OCI-LY1 (cell line): ENCODE measurements around the gene SNX32.

Experiments used
- H2AFZ ChIP-seq: fragments of 200-600 bp; sonication (generic), shearing (Covaris generic); 2 replicates; pipeline ENCODE4 v1.6.0; 2014; ENCODE audit warnings: antibody characterized with exemption, mild to moderate bottlenecking, low read length
- H3F3A ChIP-seq: fragments of 200-600 bp; sonication (generic), shearing (Covaris generic); 2 replicates; pipeline ENCODE4 v1.6.0; 2014; ENCODE audit warnings: mild to moderate bottlenecking, antibody characterized with exemption, low read length, moderate library complexity; ENCODE audit not compliant: insufficient read depth
- H3K27ac ChIP-seq: fragments of 200-600 bp; sonication (generic); 2 replicates; pipeline ENCODE4 v1.5.1; 2014; ENCODE audit warnings: low read length, mixed run types, mild to moderate bottlenecking, low read depth; ENCODE audit not compliant: poor library complexity, severe bottlenecking
- H3K27me3 ChIP-seq: fragments of 200-600 bp; sonication (generic); 2 replicates; pipeline ENCODE4 v1.6.0; 2014; ENCODE audit warnings: antibody characterized with exemption, mild to moderate bottlenecking, low read length, moderate library complexity; ENCODE audit not compliant: insufficient read depth
- H3K36me3 ChIP-seq: fragments of 200-600 bp; sonication (generic); 2 replicates; pipeline ENCODE4 v1.6.1; 2014; ENCODE audit warnings: mild to moderate bottlenecking, antibody characterized with exemption, low read length, moderate library complexity, mixed read lengths; ENCODE audit not compliant: insufficient read depth
- H3K4me1 ChIP-seq: fragments of 200-600 bp; sonication (generic); 2 replicates; pipeline ENCODE4 v1.5.1; 2014; ENCODE audit warnings: mild to moderate bottlenecking, low read length, moderate library complexity; ENCODE audit not compliant: insufficient read depth, severe bottlenecking
- H3K4me2 ChIP-seq: fragments of 200-600 bp; sonication (generic), shearing (Covaris generic); 2 replicates; pipeline ENCODE4 v1.6.1; 2014; ENCODE audit warnings: low read length
- H3K4me3 ChIP-seq: fragments of 200-600 bp; sonication (generic); 2 replicates; pipeline ENCODE4 v1.5.1; 2014; ENCODE audit warnings: low read length, low read depth, mild to moderate bottlenecking, mixed read lengths; ENCODE audit not compliant: poor library complexity, severe bottlenecking
- H3K79me2 ChIP-seq: fragments of 200-600 bp; shearing (Covaris generic); 2 replicates; pipeline ENCODE4 v1.6.1; 2016; ENCODE audit warnings: mixed run types, low read length, mixed read lengths; ENCODE audit not compliant: insufficient read depth
- H3K9ac ChIP-seq: fragments of 200-600 bp; sonication (generic), shearing (Covaris generic); 2 replicates; pipeline ENCODE4 v1.6.1; 2014; ENCODE audit warnings: mild to moderate bottlenecking, low read length, mixed read lengths
- H3K9me2 ChIP-seq: fragments of 200-600 bp; sonication (generic), shearing (Covaris generic); 2 replicates; pipeline ENCODE4 v1.6.1; 2014; ENCODE audit warnings: low read depth, mild to moderate bottlenecking, low read length, mixed read lengths
- H3K9me3 ChIP-seq: fragments of 200-600 bp; shearing (Covaris generic); 2 replicates; pipeline ENCODE4 v1.6.1; 2014; ENCODE audit warnings: low read length, mixed read lengths
- H4K20me1 ChIP-seq: fragments of 200-600 bp; sonication (generic), shearing (Covaris generic); 2 replicates; pipeline ENCODE4 v1.6.0; 2016; ENCODE audit warnings: mild to moderate bottlenecking, low read length; ENCODE audit not compliant: insufficient read depth
- EZH2 ChIP-seq: fragments of 200-600 bp; sonication (generic), shearing (Covaris generic); IDR thresholded peaks from 2 replicates; pipeline ENCODE4 v1.8.0; 2017; ENCODE audit warnings: borderline replicate concordance, mixed run types, mild to moderate bottlenecking, antibody characterized with exemption, low read length, moderate library complexity, mixed read lengths
- TF ChIP-seq, protein P1 (sequence below): fragments of 200-600 bp; sonication (generic), shearing (Covaris generic); IDR thresholded peaks from 2 replicates; pipeline ENCODE4 v1.5.1; 2017; ENCODE audit warnings: mild to moderate bottlenecking, antibody characterized with exemption, low read length, moderate library complexity, mixed read lengths

Gene SNX32

GRCh38 chr11:65885808-65886536 is 52.2 kb downstream of the SNX32 start:
- no peak overlapping the region for H2AFZ ChIP-seq
- H3K9ac ChIP-seq, result no peak overlapping the region

DNA sequence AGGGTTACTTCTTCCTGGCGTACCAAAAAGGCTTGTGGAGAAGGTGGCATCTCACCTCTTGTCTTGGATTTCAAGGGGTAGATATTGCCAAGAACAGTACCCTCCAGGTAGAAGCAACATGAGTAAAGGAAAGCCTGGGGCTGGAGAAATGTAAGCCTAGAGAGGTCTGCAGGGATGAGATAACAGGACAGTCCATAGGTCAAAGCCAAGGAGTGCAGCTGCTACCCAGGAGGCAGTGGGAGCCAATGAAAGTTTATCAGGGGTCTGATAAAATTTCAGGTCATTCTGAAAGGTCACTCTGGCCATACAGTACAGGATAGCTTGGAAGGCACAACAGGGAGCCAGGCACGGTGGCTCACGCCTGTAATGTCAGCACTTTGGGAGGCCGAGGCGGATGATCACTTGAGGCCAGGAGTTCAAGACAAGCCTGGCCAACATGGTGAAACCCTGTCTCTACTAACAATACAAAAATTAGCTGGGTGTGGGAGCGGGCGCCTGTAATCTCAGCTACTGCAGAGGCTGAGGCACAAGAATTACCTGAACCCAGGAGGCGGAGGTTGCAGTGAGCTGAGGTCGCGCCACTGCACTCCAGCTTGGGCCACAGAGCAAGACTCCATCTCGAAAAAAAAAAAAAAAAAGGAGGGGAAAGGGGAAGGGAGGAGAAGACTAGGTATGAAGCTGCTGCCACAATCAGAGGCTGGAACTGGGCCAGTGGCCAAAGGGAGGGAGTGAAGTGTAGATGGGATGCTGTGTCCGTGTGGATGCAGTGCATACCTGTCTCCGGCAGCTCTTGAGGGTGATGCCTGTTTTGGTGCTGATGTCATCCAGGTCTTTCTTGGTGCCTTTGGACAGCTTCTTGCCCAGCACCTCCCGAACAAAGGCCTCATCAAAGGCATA is 53.3 kb downstream of the SNX32 start:
- H3K27ac ChIP-seq, result peak overlapping the region; percentile 28
- H3K27me3 ChIP-seq, result no peaks in the 10 kb centered on the region
- H3K9me2 ChIP-seq, result no peaks in the 10 kb centered on the region
- H3K9me3 ChIP-seq, result no peaks in the 10 kb centered on the region
- peaks cover 41% of the 10 kb centered on the region for H3K36me3 ChIP-seq
- peaks cover 5% of the 10 kb centered on the region for H3F3A ChIP-seq
- H3K79me2 ChIP-seq, result no peaks in the 10 kb centered on the region
- H4K20me1 ChIP-seq, result no peaks in the 10 kb centered on the region
- no peak for TF ChIP-seq EZH2
- TF ChIP-seq, protein P1, sequence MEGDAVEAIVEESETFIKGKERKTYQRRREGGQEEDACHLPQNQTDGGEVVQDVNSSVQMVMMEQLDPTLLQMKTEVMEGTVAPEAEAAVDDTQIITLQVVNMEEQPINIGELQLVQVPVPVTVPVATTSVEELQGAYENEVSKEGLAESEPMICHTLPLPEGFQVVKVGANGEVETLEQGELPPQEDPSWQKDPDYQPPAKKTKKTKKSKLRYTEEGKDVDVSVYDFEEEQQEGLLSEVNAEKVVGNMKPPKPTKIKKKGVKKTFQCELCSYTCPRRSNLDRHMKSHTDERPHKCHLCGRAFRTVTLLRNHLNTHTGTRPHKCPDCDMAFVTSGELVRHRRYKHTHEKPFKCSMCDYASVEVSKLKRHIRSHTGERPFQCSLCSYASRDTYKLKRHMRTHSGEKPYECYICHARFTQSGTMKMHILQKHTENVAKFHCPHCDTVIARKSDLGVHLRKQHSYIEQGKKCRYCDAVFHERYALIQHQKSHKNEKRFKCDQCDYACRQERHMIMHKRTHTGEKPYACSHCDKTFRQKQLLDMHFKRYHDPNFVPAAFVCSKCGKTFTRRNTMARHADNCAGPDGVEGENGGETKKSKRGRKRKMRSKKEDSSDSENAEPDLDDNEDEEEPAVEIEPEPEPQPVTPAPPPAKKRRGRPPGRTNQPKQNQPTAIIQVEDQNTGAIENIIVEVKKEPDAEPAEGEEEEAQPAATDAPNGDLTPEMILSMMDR, result no peak
- H3K4me2 ChIP-seq, result peak overlapping the region; percentile 100
- H3K4me1 ChIP-seq, result peaks cover 46% of the 10 kb centered on the region
- H2AFZ ChIP-seq, result no peak overlapping the region
- peak overlapping the region; percentile 90 for H3K9ac ChIP-seq
- peak overlapping the region; percentile 98 for H3K4me3 ChIP-seq

More at GRCh38 chr11:65885808-65886536, 52.2 kb downstream of the SNX32 start:
- Histone ChIP-seq H3K9me3 (no peaks in the 10 kb centered on the region), H3K4me3 (no peak overlapping the region), H3F3A (peaks cover 5% of the 10 kb centered on the region), H3K27ac (no peak overlapping the region), H4K20me1 (no peaks in the 10 kb centered on the region), H3K4me1 (peaks cover 38% of the 10 kb centered on the region), H3K79me2 (no peaks in the 10 kb centered on the region), H3K9me2 (no peaks in the 10 kb centered on the region), H3K4me2 (no peak overlapping the region), H3K27me3 (no peaks in the 10 kb centered on the region), H3K36me3 (peaks cover 43% of the 10 kb centered on the region)
- TF ChIP-seq EZH2, result no peak
- TF ChIP-seq, protein P1, result no peak

DNA sequence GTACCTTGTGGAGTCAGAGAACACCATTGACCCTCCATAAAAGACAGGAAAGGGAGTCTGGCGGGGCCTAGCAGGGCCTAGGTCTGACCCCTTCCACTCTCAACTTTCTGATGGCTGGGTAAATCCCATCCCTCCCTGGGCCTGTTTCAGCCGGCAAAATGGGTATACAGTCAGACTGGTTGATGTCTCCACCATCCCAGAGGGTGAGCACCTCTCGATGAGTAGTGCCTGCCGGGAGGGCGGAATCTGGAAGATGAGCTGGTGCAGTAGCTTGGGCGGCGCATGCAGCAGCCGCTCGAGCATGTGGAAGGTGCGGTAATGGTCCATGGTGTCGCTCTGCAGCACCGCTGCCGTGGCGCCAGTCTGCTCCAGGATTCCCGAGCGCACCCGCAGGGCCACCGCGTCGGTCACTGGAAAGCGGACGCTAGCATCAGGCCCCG is 54.0 kb downstream of the SNX32 start:
- TF ChIP-seq, protein P1, result no peak
- no peak for TF ChIP-seq EZH2
- Histone ChIP-seq H3F3A (peaks cover 5% of the 10 kb centered on the region), H3K9me3 (no peaks in the 10 kb centered on the region), H3K9me2 (no peaks in the 10 kb centered on the region), H3K4me1 (peaks cover 52% of the 10 kb centered on the region), H3K4me2 (peak overlapping the region; percentile 100), H4K20me1 (no peaks in the 10 kb centered on the region), H3K4me3 (peak overlapping the region; percentile 98), H3K27me3 (no peaks in the 10 kb centered on the region), H3K36me3 (peaks cover 35% of the 10 kb centered on the region), H3K79me2 (no peaks in the 10 kb centered on the region), H2AFZ (no peak overlapping the region), H3K27ac (peak overlapping the region; percentile 28), H3K9ac (peak overlapping the region; percentile 90)
